RWPE2 (cell line): ENCODE data around the gene SLC35F3.

Source experiments
- ATAC-seq: fragments of 200-7000 bp; cut with Tn5 transposase; 3 replicates; pipeline ENCODE4 v1.9.1; 2021; ENCODE audit warnings: low read depth
- DNase-seq: peaks from one replicate; pipeline ENCODE4 v3.0.0-alpha.2; 2020; ENCODE audit warnings: low spot score
- H3K27ac ChIP-seq: fragments of 450-650 bp; 2 replicates; pipeline ENCODE4 v1.5.1; 2017; ENCODE audit warnings: mild to moderate bottlenecking; ENCODE audit not compliant: poor library complexity, severe bottlenecking
- H3K27me3 ChIP-seq: fragments of 250-450 bp; sonication (Bioruptor Pico); 2 replicates; pipeline ENCODE4 v1.5.1; 2021; ENCODE audit warnings: mild to moderate bottlenecking, moderate library complexity; ENCODE audit not compliant: insufficient read depth, poor library complexity, severe bottlenecking
- H3K36me3 ChIP-seq: fragments of 250-450 bp; sonication (Bioruptor Pico); 2 replicates; pipeline ENCODE4 v1.5.1; 2020; ENCODE audit warnings: low read depth, mild to moderate bottlenecking, moderate library complexity
- H3K4me1 ChIP-seq: fragments of 250-450 bp; sonication (Bioruptor Pico); 2 replicates; pipeline ENCODE4 v1.5.1; 2021; ENCODE audit warnings: mild to moderate bottlenecking, moderate library complexity; ENCODE audit not compliant: insufficient read depth, poor library complexity, severe bottlenecking
- H3K4me3 ChIP-seq: fragments of 250-450 bp; sonication (Bioruptor Pico); 2 replicates; pipeline ENCODE4 v1.5.1; 2021; ENCODE audit warnings: mild to moderate bottlenecking, moderate library complexity; ENCODE audit not compliant: severe bottlenecking
- H3K9me3 ChIP-seq: fragments of 250-450 bp; sonication (Bioruptor Pico); 2 replicates; pipeline ENCODE4 v1.5.1; 2021; ENCODE audit warnings: mild to moderate bottlenecking, moderate library complexity; ENCODE audit not compliant: severe bottlenecking
- TF ChIP-seq, protein P1 (sequence below): fragments of 450-650 bp; IDR thresholded peaks from one replicate; pipeline ENCODE4 v1.5.1; 2017; ENCODE audit warnings: mild to moderate bottlenecking, moderate library complexity; ENCODE audit not compliant: poor library complexity, severe bottlenecking

The SLC35F3 gene

DNA sequence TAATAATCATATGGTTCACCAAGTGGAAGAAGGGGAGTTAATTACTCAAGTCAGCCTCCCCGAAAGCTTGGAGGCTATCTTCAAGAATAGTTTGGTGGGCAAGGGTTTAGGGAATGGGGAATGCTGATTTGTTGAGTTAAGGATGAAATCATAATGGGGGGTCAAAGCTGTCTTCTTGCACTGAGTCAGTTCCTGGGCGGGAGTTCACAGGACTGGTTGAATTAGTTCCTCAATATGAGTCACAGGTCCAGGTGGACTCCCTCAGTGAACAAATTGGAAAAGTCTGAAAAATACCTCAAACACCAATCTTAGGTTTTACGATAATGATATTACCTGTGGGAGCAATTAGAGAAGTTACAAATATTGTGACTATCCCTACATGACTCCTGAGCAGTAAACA is 353.6 kb downstream of the SLC35F3 start:
- ATAC-seq (no peak), DNase-seq (no peak)
- TF ChIP-seq, protein P1, sequence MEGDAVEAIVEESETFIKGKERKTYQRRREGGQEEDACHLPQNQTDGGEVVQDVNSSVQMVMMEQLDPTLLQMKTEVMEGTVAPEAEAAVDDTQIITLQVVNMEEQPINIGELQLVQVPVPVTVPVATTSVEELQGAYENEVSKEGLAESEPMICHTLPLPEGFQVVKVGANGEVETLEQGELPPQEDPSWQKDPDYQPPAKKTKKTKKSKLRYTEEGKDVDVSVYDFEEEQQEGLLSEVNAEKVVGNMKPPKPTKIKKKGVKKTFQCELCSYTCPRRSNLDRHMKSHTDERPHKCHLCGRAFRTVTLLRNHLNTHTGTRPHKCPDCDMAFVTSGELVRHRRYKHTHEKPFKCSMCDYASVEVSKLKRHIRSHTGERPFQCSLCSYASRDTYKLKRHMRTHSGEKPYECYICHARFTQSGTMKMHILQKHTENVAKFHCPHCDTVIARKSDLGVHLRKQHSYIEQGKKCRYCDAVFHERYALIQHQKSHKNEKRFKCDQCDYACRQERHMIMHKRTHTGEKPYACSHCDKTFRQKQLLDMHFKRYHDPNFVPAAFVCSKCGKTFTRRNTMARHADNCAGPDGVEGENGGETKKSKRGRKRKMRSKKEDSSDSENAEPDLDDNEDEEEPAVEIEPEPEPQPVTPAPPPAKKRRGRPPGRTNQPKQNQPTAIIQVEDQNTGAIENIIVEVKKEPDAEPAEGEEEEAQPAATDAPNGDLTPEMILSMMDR: no peak
- Histone ChIP-seq H3K4me1 (peaks cover 12% of the 10 kb centered on the region), H3K36me3 (no peaks in the 10 kb centered on the region), H3K27ac (no peak overlapping the region), H3K9me3 (peaks cover 3% of the 10 kb centered on the region), H3K4me3 (no peak overlapping the region), H3K27me3 (no peaks in the 10 kb centered on the region)

DNA sequence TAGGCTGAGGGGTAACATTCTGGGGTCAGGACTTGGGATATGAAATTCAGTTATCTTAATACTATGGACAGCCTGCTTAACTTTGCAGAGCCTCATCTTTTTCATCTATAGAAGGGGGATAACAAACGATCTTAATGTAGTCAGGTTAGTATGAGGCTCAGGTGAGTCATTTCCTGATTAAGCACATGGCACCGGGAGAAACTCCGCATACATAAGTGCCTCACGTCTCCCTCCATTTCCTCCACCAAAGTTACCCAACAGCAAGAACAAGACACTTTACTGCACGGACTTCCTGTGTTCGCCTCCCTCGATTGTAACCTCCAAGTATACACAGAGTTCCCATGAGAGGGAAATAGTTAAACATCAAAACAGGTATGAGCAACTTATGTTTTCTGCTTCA is 356.1 kb downstream of the SLC35F3 start:
- Histone ChIP-seq H3K27ac (peak overlapping the region; percentile 36), H3K4me1 (peaks cover 12% of the 10 kb centered on the region), H3K36me3 (no peaks in the 10 kb centered on the region), H3K27me3 (no peaks in the 10 kb centered on the region), H3K9me3 (peaks cover 3% of the 10 kb centered on the region), H3K4me3 (no peak overlapping the region)
- ATAC-seq: peak; percentile 78
- no peak for DNase-seq
- TF ChIP-seq, protein P1: no peak

DNA sequence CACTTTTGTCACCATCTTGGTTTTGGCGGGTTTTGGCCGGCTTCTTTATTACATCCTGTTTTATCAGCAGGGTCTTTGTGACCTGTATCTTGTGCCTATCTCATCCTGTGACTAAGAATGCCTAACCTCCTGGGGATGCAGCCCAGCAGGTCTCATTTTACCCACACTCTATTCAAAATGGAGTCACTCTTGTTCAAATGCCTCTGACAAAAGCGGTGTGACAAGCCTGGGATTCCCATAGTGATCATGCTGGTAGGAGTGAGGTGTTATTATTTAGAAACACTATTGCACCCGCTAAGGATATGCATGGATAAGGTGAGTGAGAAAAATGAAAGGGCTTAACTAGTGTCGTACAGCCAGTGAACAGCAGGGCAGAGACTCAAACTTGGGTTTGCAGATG is 357.1 kb downstream of the SLC35F3 start:
- ATAC-seq (no peak), DNase-seq (no peak)
- H3K9me3 ChIP-seq: peaks cover 3% of the 10 kb centered on the region

DNA sequence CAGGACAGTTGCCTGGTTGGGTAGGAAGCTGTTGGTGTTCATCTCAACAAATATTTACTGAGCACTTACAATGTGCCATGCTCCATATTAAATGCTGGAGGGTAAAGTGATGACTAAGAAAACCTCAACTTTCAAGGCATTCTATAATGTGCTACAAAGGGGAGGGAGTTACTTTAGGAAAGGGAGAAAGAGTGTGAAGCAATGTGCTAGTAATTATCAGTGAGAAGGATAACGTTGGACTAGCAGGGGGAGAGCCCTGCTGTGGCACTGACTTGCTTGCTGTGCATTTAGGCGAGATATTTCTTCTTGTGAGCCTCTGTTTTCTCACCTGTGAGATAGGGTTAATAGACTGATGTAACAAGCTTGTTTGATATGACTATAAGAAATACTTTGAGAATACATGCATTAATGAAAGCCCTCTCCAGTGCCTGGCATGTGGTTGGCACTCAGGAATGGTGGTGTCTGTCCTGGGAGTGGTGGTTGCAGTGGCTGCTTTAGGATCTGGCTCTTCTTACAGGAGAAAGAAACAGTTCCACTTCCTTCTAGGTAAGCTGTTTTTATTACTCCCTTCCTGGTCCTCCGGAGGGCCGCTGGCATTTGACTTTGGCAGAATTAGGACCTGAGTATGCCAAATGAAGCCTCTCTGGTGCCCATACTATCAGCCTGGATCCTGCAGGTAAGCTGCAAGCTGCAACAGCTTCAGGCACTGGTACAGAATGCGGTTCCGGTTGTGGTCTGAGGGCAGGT is 357.7 kb downstream of the SLC35F3 start:
- Histone ChIP-seq H3K27ac (no peak overlapping the region), H3K4me1 (peaks cover 12% of the 10 kb centered on the region), H3K36me3 (no peaks in the 10 kb centered on the region), H3K9me3 (peaks cover 3% of the 10 kb centered on the region), H3K27me3 (no peaks in the 10 kb centered on the region), H3K4me3 (no peak overlapping the region)
- no peak; the same call in 2 of the 3 replicates for ATAC-seq
- TF ChIP-seq, protein P1: no peak
- DNase-seq: no peak

More for the DNA sequence above, 357.1 kb downstream of the SLC35F3 start:
- TF ChIP-seq, protein P1: no peak
- Histone ChIP-seq H3K27me3 (no peaks in the 10 kb centered on the region), H3K4me3 (no peak overlapping the region), H3K36me3 (no peaks in the 10 kb centered on the region), H3K27ac (no peak overlapping the region), H3K4me1 (peaks cover 12% of the 10 kb centered on the region)

DNA sequence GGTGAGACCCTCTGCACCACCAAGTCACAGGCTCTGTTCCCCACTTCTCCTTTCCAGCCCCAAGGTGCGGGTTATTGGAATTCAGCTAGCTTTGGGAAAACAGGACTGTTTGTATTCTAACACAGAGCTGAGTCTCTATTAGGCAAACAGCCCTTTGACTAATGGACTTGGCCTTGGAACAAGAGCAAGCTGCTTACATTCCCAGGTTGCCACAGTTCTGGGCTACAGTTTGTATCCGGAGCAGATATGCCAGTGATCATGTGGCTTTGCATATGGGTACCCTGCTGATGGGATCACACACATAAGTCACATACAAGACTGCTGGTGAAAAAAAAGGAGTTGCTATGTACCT is 358.3 kb downstream of the SLC35F3 start:
- Histone ChIP-seq H3K9me3 (no peaks in the 10 kb centered on the region), H3K4me1 (peaks cover 12% of the 10 kb centered on the region), H3K27me3 (no peaks in the 10 kb centered on the region), H3K4me3 (no peak overlapping the region), H3K27ac (no peak overlapping the region), H3K36me3 (no peaks in the 10 kb centered on the region)
- DNase-seq (no peak), ATAC-seq (no peak)
- TF ChIP-seq, protein P1: no peak
